Ureter (tissue), 1 donor: ENCODE measurements around the gene ZNF169. TPM values are rescaled to one million over a fixed set of nuclear protein-coding genes. Genes with fewer than 3 reads are reported as not detected.
"Not testable (repeated sequence)": the region's sequence is repeated elsewhere in the genome, so short reads cannot be mapped to it uniquely, and the experiment has no call there.

ENCODE experiments used
- DNase-seq: peaks from one replicate; pipeline ENCODE4 v3.0.0-alpha.2; 2020; ENCODE audit warnings: low spot score
- total RNA-seq: library from RNA; stranded (reverse); gene quantifications from one replicate; pipeline ENCODE4 v1.2.4, GENCODE V29; 2023
- donor health status: DM: yes; HTN: yes; CAD: no.

The ZNF169 gene
- total RNA-seq, 1 donor from 2014 or later = 8.3 TPM

- no peak for DNase-seq
These were observed 28.9 kb downstream of the ZNF169 start for GRCh38 chr9:94287877-94288513.

GRCh38 chr9:94289691-94290090 is 30.6 kb downstream of the ZNF169 start:
- no peak for DNase-seq

GRCh38 chr9:94298949-94299599 is 40.0 kb downstream of the ZNF169 start:
- peak; percentile 58 for DNase-seq

GRCh38 chr9:94300470-94301301 is 41.6 kb downstream of the ZNF169 start:
- DNase-seq = no peak

- no peak for DNase-seq
These were observed 42.5 kb downstream of the ZNF169 start for GRCh38 chr9:94301583-94301982.

GRCh38 chr9:94302426-94302825 is 43.3 kb downstream of the ZNF169 start:
- DNase-seq = no peak

GRCh38 chr9:94303321-94303720 is 44.2 kb downstream of the ZNF169 start:
- DNase-seq = no peak

- DNase-seq = not testable (repeated sequence)
These were observed 56.2 kb downstream of the ZNF169 start for GRCh38 chr9:94315034-94315984.

- DNase-seq = not testable (repeated sequence)
These were observed 57.1 kb downstream of the ZNF169 start for GRCh38 chr9:94316236-94316635.

GRCh38 chr9:94317949-94318657 is 59.0 kb downstream of the ZNF169 start:
- not testable (repeated sequence) for DNase-seq

- not testable (repeated sequence) for DNase-seq
These were observed 63.3 kb downstream of the ZNF169 start for GRCh38 chr9:94322342-94322940.

- not testable (repeated sequence) for DNase-seq
These were observed 64.2 kb downstream of the ZNF169 start for GRCh38 chr9:94323153-94323798.

- DNase-seq = not testable (repeated sequence)
These were observed 66.5 kb downstream of the ZNF169 start for GRCh38 chr9:94325583-94325982.

GRCh38 chr9:94328544-94328943 is 69.4 kb downstream of the ZNF169 start, which contains the start of gene NUTM2F:
NUTM2F (minus strand) TSS chr9:94328644; CDS start chr9:94328623, 21 bp downstream.
- DNase-seq = not testable (repeated sequence)

GRCh38 chr9:94336445-94336844 is 77.3 kb downstream of the ZNF169 start:
- not testable (repeated sequence) for DNase-seq

- not testable (repeated sequence) for DNase-seq
These were observed 79.6 kb downstream of the ZNF169 start for GRCh38 chr9:94338723-94339122.

GRCh38 chr9:94339657-94340056 is 80.6 kb downstream of the ZNF169 start:
- not testable (repeated sequence) for DNase-seq

- not testable (repeated sequence) for DNase-seq
These were observed 81.7 kb downstream of the ZNF169 start for GRCh38 chr9:94340750-94341149.

- DNase-seq = not testable (repeated sequence)
These were observed 82.6 kb downstream of the ZNF169 start for GRCh38 chr9:94341703-94342102.

GRCh38 chr9:94347451-94347850 is 88.4 kb downstream of the ZNF169 start:
- not testable (repeated sequence) for DNase-seq
